Measurements from ENCODE around the gene HAL. TPM values are rescaled to one million over a fixed set of nuclear protein-coding genes. Genes with fewer than 3 reads are reported as not detected.
A peak's percentile ranks its signal among the peaks of the same experiment; 100 is the strongest.

Gene HAL
- total RNA-seq, 1 experiment from 2014 or later = 0.39 TPM

DNA sequence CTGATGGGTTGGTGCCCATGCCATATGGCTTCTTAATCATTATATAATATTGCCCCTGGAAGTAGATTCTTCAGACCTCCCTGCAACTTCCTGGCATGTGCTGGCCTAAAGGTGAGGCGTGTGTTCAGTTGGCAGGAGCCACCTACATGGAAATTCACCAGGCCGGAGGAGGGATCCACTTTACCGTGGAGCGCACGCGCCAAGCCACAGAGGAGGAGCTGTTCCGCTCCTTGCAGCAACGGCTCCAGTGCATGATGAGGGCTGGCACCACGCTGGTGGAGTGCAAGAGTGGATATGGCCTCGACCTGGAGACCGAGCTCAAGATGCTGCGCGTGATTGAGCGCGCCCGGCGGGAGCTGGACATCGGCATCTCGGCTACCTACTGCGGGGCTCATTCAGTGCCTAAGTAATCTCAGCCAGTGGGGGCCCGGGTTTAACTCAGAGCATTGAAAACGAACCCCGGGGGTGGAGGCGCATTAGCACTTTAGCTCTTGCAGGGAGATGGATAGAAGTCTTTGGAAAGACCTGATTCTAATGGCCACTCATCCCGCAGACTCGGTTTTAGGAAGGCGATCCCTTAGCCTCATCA lies 39.5 kb downstream of the HAL start (continued):
- TF ChIP-seq CTCF (IDR thresholded peaks at IDR 0.05) = no peak
- peak; percentile 85 for TF ChIP-seq ZNF423 (CRISPR knock-in tag; IDR thresholded peaks at IDR 0.05)
- TF ChIP-seq MYBL2 (CRISPR knock-in tag; IDR thresholded peaks at IDR 0.05) = no peak
- TF ChIP-seq USF2 (CRISPR knock-in tag; IDR thresholded peaks at IDR 0.05) = 0 out of 2 replicates have a peak, but pooled peaks have one; percentile 8
- no peak for TF ChIP-seq CREB1 (CRISPR knock-in tag; IDR thresholded peaks at IDR 0.05)
- no peak for TF ChIP-seq EMX1 (CRISPR knock-in tag; IDR thresholded peaks at IDR 0.05)

- Mint-ChIP-seq H3K4me3 (no peak overlapping the region), H3K4me1 (peaks cover 19% of the 10 kb centered on the region), H3K36me3 (no peaks in the 10 kb centered on the region), H3K9me3 (peaks cover 9% of the 10 kb centered on the region), H3K27me3 (ENCODE audit: low read depth) (no peaks in the 10 kb centered on the region), H3K27ac (no peak overlapping the region)
- ChIA-PET POLR2A (no interaction called here), CTCF (interaction anchor here (1.6 to 3.5 kb wide), 4 partner anchors 12 to 43 kb away, joined by 4 to 15 read pairs (median 12); partner anchors contain the start of genes AMDHD1 and CCDC38)
- TF ChIP-seq NR3C1 (CRISPR knock-in tag; conservative IDR thresholded peaks at IDR 0.05; ENCODE audit: low read depth) (no peak), STAT6 (CRISPR knock-in tag; conservative IDR thresholded peaks at IDR 0.05; ENCODE audit: low read depth) (no peak), CREB1 (CRISPR knock-in tag; IDR thresholded peaks at IDR 0.05) (no peak), MYBL2 (CRISPR knock-in tag; IDR thresholded peaks at IDR 0.05) (no peak), JUN (CRISPR knock-in tag; IDR thresholded peaks at IDR 0.05) (no peak)
- TF ChIP-seq, protein P1, sequence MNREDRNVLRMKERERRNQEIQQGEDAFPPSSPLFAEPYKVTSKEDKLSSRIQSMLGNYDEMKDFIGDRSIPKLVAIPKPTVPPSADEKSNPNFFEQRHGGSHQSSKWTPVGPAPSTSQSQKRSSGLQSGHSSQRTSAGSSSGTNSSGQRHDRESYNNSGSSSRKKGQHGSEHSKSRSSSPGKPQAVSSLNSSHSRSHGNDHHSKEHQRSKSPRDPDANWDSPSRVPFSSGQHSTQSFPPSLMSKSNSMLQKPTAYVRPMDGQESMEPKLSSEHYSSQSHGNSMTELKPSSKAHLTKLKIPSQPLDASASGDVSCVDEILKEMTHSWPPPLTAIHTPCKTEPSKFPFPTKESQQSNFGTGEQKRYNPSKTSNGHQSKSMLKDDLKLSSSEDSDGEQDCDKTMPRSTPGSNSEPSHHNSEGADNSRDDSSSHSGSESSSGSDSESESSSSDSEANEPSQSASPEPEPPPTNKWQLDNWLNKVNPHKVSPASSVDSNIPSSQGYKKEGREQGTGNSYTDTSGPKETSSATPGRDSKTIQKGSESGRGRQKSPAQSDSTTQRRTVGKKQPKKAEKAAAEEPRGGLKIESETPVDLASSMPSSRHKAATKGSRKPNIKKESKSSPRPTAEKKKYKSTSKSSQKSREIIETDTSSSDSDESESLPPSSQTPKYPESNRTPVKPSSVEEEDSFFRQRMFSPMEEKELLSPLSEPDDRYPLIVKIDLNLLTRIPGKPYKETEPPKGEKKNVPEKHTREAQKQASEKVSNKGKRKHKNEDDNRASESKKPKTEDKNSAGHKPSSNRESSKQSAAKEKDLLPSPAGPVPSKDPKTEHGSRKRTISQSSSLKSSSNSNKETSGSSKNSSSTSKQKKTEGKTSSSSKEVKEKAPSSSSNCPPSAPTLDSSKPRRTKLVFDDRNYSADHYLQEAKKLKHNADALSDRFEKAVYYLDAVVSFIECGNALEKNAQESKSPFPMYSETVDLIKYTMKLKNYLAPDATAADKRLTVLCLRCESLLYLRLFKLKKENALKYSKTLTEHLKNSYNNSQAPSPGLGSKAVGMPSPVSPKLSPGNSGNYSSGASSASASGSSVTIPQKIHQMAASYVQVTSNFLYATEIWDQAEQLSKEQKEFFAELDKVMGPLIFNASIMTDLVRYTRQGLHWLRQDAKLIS (CRISPR knock-in tag; IDR thresholded peaks at IDR 0.05; ENCODE audit: borderline replicate concordance) = no peak
- DNase-seq (ENCODE audit: low spot score) = no peak
- ATAC-seq = peak; percentile 63
These were observed 40.5 kb downstream of the HAL start for GRCh38 chr12:95955549-95956159.

DNA sequence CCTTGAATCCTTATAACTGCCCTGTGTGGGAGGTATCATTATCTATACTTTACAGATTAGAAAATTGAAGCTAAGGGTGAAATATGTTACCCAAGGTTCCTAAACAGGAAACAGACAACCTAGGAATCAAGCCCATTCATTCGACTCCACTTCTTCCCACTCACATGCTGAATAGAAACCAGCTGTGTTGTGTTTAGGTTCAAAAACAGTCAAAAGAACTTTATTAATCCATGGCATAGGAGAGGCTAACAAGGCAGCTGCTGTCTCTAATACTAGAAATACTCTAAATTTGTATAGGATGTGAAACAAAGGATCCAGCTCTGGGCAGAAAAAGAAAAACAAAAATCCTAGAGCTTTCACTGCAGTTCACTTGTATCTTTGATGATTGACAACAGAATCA lies 43.1 kb downstream of the HAL start:
- Mint-ChIP-seq H3K27ac (no peak overlapping the region), H3K36me3 (no peaks in the 10 kb centered on the region), H3K4me1 (peaks cover 34% of the 10 kb centered on the region), H3K4me3 (no peak overlapping the region), H3K9me3 (peaks cover 9% of the 10 kb centered on the region), H3K27me3 (ENCODE audit: low read depth) (no peaks in the 10 kb centered on the region)
- CTCF ChIA-PET = interaction anchor here (1.5 to 2.2 kb wide), 2 partner anchors 10 to 18 kb away, joined by 3 to 9 read pairs; partner anchors contain the start of genes AMDHD1 and CCDC38
- no peak for DNase-seq (ENCODE audit: low spot score)
- no peak for ATAC-seq
- POLR2A ChIA-PET = no interaction called here
- TF ChIP-seq, protein P2, sequence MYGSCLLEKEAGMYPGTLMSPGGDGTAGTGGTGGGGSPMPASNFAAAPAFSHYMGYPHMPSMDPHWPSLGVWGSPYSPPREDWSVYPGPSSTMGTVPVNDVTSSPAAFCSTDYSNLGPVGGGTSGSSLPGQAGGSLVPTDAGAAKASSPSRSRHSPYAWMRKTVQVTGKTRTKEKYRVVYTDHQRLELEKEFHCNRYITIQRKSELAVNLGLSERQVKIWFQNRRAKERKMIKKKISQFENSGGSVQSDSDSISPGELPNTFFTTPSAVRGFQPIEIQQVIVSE (CRISPR knock-in tag; IDR thresholded peaks at IDR 0.05; ENCODE audit: borderline replicate concordance) = no peak
- TF ChIP-seq, protein P3, sequence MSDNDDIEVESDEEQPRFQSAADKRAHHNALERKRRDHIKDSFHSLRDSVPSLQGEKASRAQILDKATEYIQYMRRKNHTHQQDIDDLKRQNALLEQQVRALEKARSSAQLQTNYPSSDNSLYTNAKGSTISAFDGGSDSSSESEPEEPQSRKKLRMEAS (CRISPR knock-in tag; IDR thresholded peaks at IDR 0.05) = no peak
- TF ChIP-seq FOXJ3 (CRISPR knock-in tag; IDR thresholded peaks at IDR 0.05; ENCODE audit: borderline replicate concordance) = no peak
- no peak for TF ChIP-seq SOX15 (CRISPR knock-in tag; IDR thresholded peaks at IDR 0.05)
- TF ChIP-seq CREM (CRISPR knock-in tag; IDR thresholded peaks at IDR 0.05) = no peak
- no peak for TF ChIP-seq EMX1 (CRISPR knock-in tag; IDR thresholded peaks at IDR 0.05)
- TF ChIP-seq, protein P4, sequence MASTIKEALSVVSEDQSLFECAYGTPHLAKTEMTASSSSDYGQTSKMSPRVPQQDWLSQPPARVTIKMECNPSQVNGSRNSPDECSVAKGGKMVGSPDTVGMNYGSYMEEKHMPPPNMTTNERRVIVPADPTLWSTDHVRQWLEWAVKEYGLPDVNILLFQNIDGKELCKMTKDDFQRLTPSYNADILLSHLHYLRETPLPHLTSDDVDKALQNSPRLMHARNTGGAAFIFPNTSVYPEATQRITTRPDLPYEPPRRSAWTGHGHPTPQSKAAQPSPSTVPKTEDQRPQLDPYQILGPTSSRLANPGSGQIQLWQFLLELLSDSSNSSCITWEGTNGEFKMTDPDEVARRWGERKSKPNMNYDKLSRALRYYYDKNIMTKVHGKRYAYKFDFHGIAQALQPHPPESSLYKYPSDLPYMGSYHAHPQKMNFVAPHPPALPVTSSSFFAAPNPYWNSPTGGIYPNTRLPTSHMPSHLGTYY (CRISPR knock-in tag; IDR thresholded peaks at IDR 0.05) = no peak
- TF ChIP-seq JAZF1 (CRISPR knock-in tag; IDR thresholded peaks at IDR 0.05) = no peak
- no peak for TF ChIP-seq NR2C2 (CRISPR knock-in tag; IDR thresholded peaks at IDR 0.05)
- TF ChIP-seq ESRRA (CRISPR knock-in tag; IDR thresholded peaks at IDR 0.05; ENCODE audit: borderline replicate concordance) = no peak

Measured in WTC11 (cell line).